AG04450 (cell line): ENCODE results near the gene LHFPL6. TPM values are rescaled to one million over a fixed set of nuclear protein-coding genes. Genes with fewer than 3 reads are reported as not detected.

Experiments
- CTCF ChIA-PET: fragments of 300-600, 350-600 bp; formaldehyde crosslinking; extraction: SDS; loops from one replicate; lab custom pipeline; 2022; ENCODE audit warnings: antibody characterized with exemption, inconsistent platforms; lab: Charles Lee
- POLR2A ChIA-PET: fragments of 350-600 bp; formaldehyde crosslinking; extraction: SDS; loops from one replicate; lab custom pipeline; 2021; ENCODE audit warnings: antibody characterized with exemption, inconsistent platforms; lab: Yijun Ruan, JAX
- DNase-seq: peaks from one replicate; pipeline ENCODE4 v3.0.0-alpha.2; 2011; ENCODE audit warnings: low read depth, low spot score
- H3K27ac ChIP-seq: one replicate; pipeline ENCODE4 v1.5.1; 2012; ENCODE audit warnings: low read depth, low read length, control low read depth
- H3K27me3 ChIP-seq: one replicate; pipeline ENCODE4 v1.6.0; 2012; ENCODE audit warnings: low read length; ENCODE audit not compliant: control insufficient read depth, insufficient read depth
- H3K4me3 ChIP-seq: 2 replicates; pipeline ENCODE4 v1.5.1; 2011; ENCODE audit warnings: mild to moderate bottlenecking, low read depth, low read length, control low read depth
- H3K9me3 ChIP-seq: 2 replicates; pipeline ENCODE4 v1.5.1; 2012; ENCODE audit warnings: low read length; ENCODE audit not compliant: control insufficient read depth, insufficient read depth
- polyA plus RNA-seq: library from polyadenylated mRNA; depleted of rRNA; stranded (reverse); fragments of >200 nt; gene quantifications from 2 replicates; pipeline ENCODE4 v1.2.3, GENCODE V29; 2011
- TF ChIP-seq, protein P1 (sequence below): IDR thresholded peaks from 2 replicates; pipeline ENCODE4 v1.5.1; 2011; ENCODE audit warnings: low read depth, low read length, control low read depth, inconsistent platforms

Gene LHFPL6
- polyA plus RNA-seq, 1 experiment = 40.3 TPM

GRCh38 chr13:39414339-39414738 is 188.7 kb downstream of the LHFPL6 start:
- H3K4me3 ChIP-seq = no peak overlapping the region
- ChIA-PET CTCF (interaction anchor here (1.2 to 7.1 kb wide), 8 partner anchors 9 to 269 kb away, joined by 3 to 57 read pairs (median 6); no protein-coding TSS in a partner anchor), POLR2A (no interaction called here)
- TF ChIP-seq, protein P1, sequence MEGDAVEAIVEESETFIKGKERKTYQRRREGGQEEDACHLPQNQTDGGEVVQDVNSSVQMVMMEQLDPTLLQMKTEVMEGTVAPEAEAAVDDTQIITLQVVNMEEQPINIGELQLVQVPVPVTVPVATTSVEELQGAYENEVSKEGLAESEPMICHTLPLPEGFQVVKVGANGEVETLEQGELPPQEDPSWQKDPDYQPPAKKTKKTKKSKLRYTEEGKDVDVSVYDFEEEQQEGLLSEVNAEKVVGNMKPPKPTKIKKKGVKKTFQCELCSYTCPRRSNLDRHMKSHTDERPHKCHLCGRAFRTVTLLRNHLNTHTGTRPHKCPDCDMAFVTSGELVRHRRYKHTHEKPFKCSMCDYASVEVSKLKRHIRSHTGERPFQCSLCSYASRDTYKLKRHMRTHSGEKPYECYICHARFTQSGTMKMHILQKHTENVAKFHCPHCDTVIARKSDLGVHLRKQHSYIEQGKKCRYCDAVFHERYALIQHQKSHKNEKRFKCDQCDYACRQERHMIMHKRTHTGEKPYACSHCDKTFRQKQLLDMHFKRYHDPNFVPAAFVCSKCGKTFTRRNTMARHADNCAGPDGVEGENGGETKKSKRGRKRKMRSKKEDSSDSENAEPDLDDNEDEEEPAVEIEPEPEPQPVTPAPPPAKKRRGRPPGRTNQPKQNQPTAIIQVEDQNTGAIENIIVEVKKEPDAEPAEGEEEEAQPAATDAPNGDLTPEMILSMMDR = no peak
- no peaks in the 10 kb centered on the region for H3K9me3 ChIP-seq
- H3K27ac ChIP-seq = no peak overlapping the region
- H3K27me3 ChIP-seq = no peaks in the 10 kb centered on the region
- no peak for DNase-seq

GRCh38 chr13:39411511-39411910 is 191.5 kb downstream of the LHFPL6 start:
- Histone ChIP-seq H3K9me3 (no peaks in the 10 kb centered on the region), H3K4me3 (no peak overlapping the region), H3K27ac (no peak overlapping the region), H3K27me3 (no peaks in the 10 kb centered on the region)
- DNase-seq = no peak
- ChIA-PET POLR2A (no interaction called here), CTCF (interaction anchor here (0.5 to 1.1 kb wide), 3 partner anchors 201 to 361 kb away, joined by 3 to 6 read pairs (median 4); no protein-coding TSS in a partner anchor)
- TF ChIP-seq, protein P1 = no peak

GRCh38 chr13:39410964-39411363 is 192.0 kb downstream of the LHFPL6 start:
- CTCF ChIA-PET = interaction anchor here (0.8 to 2.4 kb wide), 3 partner anchors 202 to 205 kb away, joined by 3 to 10 read pairs (median 6); no protein-coding TSS in a partner anchor
- no peaks in the 10 kb centered on the region for H3K27me3 ChIP-seq
- POLR2A ChIA-PET = interaction anchor here (0.6 kb wide), 1 partner anchor 12 kb away, joined by 4 read pairs; no protein-coding TSS in a partner anchor
- no peak for DNase-seq
- TF ChIP-seq, protein P1 = no peak
- no peaks in the 10 kb centered on the region for H3K9me3 ChIP-seq
- no peak overlapping the region for H3K4me3 ChIP-seq
- no peak overlapping the region for H3K27ac ChIP-seq

DNA sequence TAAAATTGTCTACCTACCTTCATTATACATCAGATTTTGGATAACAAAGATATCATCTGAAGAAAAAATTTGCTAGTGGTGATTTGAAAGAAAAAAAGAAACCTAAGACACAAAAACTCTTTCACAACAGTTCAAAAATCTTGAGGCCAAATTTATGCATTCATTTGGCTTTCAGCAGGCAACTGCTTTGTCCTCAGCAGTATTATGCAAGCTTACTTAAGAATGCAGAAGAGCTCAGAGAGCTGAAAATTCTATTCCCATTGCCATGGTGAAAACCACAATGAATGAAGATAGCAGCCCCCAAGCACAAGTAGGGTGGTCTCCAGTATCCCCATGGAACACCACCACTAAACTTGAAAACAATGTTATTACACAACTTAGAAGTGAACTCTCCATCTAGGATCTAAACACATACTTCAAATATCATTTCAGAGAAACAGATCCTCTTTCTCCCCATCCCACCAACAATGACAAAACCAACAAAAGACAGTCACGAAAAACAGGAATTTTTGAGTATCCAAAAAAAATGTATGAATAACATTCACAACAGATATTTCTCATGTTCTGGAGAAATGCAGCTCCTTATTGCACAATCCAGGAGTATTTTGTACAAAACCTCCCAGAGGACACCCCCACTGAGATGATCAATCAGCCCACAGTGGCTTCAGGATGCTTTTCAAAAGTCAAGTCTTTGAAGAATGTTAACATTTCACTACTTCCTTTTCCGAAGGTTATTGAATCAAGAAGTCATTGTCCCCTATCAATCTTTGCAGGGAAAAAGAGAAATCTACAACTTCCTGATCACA is 192.7 kb downstream of the LHFPL6 start:
- Histone ChIP-seq H3K27me3 (no peaks in the 10 kb centered on the region), H3K4me3 (no peak overlapping the region), H3K9me3 (no peaks in the 10 kb centered on the region), H3K27ac (no peak overlapping the region)
- POLR2A ChIA-PET = interaction anchor here (0.6 kb wide), 1 partner anchor 12 kb away, joined by 4 read pairs; no protein-coding TSS in a partner anchor
- no peak for DNase-seq
- CTCF ChIA-PET = interaction anchor here (1.1 to 3.3 kb wide), 3 partner anchors 201 to 265 kb away, joined by 5 to 16 read pairs (median 10); no protein-coding TSS in a partner anchor
- TF ChIP-seq, protein P1 = no peak

- POLR2A ChIA-PET = no interaction called here
Measured at GRCh38 chr13:39408512-39408911, 194.5 kb downstream of the LHFPL6 start.

More at GRCh38 chr13:39408512-39408911, 194.5 kb downstream of the LHFPL6 start:
- H3K27ac ChIP-seq = no peak overlapping the region
- H3K9me3 ChIP-seq = no peaks in the 10 kb centered on the region
- no peak for DNase-seq
- no peak overlapping the region for H3K4me3 ChIP-seq
- TF ChIP-seq, protein P1 = no peak
- no peaks in the 10 kb centered on the region for H3K27me3 ChIP-seq
- CTCF ChIA-PET = interaction anchor here (1.4 to 3.3 kb wide), 3 partner anchors 119 to 208 kb away, joined by 3 to 16 read pairs (median 10); no protein-coding TSS in a partner anchor
